Stimulated activated CD8-positive, alpha-beta memory T cell treated with anti-CD3 and anti-CD28 coated beads, Interleukin-15, amount 100 ng/mL, for 4 hours (primary cell): ENCODE measurements around the gene TRIO.

Experiments
- DNase-seq, 2 donors: peaks; one replicate each; pipeline ENCODE4 v3.0.0-alpha.2; 2020; ENCODE audit warnings: low read depth in 2 of 2

TRIO gene

GRCh38 chr5:14325369-14325768 is 182.2 kb downstream of the TRIO start:
- no peak for DNase-seq

- no peak for DNase-seq
Measured at GRCh38 chr5:14326035-14326903, 183.1 kb downstream of the TRIO start.

GRCh38 chr5:14327624-14328023 is 184.5 kb downstream of the TRIO start:
- DNase-seq, result no peak

- DNase-seq, result no peak
Measured at GRCh38 chr5:14328144-14328543, 185.0 kb downstream of the TRIO start.

DNA sequence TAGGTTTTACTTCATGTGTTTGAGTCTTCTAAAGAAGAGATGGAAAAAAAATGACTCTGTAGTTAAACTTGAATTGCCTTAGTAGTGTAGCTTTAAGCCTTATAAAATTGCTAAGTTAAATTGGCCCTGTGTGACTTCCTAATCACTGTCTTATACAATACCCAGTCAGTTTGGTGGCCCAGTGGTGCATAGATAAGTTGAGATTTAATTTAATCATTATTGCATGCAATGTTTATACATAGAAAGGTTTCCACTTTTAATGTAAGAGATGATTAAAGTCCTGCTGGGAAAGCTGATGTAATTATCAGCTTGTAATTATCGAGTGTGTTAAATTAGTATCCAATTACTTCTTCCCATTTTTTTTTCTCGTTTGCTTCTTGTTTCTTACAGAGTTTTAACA is 187.1 kb downstream of the TRIO start:
- no peak for DNase-seq

DNA sequence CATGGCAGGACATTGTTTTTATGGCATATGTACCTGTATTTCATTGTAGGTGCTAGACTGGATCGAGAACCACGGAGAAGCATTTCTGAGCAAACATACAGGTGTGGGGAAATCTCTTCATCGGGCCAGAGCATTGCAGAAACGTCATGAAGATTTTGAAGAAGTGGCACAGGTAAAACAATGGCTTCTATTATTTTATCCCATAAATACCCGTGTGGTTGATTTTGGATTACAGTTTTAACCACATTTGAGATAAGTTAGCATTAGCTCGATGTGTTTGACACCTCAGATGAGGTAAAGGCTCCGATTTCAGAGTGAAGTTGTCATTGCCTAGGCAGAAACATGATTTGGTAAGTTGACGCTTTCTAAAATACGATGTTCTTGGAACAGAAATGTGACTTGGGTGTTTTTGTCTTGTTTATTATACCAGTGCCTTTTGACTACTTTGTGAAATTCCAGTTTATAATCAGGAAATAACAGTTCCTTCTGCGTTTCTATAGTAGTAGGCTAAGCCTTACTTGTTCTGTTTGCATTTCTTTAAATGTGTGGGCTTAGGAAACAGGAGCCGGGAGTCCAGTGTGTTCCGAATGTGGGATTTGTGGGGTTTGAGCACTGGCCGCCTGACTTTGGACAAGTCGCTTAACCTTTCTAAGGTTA is 187.7 kb downstream of the TRIO start:
- no peak for DNase-seq

DNA sequence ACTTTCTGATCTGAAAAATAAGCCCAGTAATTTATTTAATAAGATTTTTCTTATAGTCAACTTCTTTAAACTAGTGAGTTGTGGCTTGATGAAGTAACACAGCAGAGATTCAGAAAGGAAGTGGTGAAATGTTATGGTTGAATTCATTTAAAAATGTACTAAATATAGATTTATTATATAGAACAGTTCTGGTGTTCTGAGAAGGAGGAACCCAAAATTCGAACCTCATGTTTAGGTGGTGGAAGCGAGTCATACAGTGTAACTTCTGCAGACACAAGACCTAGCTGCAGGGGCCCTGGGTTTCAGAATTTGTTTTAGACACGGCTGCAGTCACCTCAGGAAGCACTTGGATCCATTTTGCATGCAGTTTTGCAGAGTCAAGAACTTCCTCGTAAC is 188.2 kb downstream of the TRIO start:
- no peak for DNase-seq

GRCh38 chr5:14332038-14332631 is 189.0 kb downstream of the TRIO start:
- no peak for DNase-seq

DNA sequence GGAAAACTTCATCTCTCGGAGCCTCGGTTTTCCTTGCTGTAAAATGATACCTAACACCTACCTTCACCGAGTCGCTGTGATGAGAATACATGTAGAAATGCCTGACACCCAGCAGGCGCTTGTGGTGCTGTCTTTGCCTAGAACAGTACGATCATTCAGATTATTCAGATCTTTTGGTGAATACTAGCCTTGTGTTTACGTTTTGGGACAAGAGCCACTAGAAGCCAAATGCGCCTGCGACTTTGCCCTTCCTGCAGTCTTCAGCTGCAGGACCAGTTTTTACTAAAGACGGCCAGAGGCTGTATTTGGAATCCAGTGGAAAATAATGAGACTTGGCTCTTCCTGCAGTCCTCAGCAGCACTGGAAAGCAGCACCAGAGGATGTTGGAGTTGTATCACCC is 189.6 kb downstream of the TRIO start:
- no peak for DNase-seq

DNA sequence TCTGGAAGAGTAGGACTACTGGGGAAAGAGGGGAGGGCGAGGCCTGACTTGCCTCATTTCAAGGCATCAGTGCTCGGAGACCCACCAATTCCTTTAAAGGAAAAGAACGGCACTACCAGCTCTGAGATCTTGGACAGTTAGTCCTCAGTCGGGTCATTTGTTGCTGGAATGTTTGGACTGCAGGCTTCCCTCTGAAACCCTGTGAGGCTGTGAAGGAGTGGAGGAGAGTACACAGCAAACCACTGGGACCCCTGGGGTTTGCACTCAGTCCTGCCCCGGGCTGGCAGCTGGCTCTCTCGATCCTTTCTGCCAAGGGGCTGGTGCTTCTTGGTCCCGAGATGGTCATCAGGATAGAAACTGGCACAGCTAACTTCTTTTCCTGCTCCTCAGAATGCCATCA is 194.5 kb downstream of the TRIO start:
- DNase-seq, result no peak

DNA sequence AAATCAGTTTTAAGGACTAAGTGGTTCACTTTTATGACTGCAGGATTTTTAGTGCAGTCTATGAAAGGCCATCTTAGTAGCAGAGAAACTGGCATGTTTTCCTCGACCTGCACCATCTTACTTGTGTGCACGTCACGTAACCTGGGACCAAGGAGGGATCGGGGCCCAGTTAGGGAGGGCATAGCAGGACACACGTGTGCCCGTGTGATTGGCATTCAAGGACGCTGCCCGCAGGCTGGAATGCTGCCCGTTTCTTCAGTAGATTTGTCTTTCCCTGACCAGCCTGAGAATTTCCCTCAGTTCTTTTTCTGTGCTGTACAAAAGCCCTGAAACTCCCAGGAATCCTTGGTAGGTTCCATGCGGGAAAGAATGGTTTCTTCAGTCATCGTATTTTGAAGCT is 196.3 kb downstream of the TRIO start:
- no peak for DNase-seq

DNA sequence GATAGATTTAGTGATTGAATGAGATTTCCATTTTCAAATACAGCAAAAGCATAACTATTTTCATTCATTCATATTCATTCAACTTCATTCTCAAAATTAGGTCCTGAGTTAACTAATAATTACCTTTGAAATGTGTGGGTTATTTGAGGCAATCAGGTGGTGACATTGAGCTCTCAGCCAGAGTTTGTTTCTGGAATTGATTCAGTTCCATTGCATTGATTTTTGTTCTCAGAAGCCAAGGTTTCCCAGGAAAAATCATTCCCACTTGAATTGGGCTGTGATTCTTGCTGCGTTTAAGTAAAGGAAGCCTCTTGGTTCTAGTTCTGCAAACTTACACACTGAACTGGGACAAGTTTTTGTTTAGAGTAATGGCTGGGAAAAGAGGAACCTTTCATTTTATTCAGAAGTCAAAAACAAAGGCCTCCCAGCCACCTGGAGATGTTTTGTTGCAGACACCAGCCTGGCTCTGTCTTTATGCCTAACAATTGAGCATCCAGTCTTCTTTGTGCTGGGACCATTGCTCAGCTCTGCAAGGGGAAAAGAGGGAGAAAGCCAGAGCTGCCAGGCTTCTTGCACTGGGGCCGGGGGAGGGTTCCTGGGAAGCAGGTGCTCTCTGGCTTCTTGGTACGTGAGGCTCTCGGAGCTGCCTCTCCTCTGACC is 198.6 kb downstream of the TRIO start:
- no peak for DNase-seq

GRCh38 chr5:14342306-14342705 is 199.2 kb downstream of the TRIO start:
- no peak for DNase-seq

DNA sequence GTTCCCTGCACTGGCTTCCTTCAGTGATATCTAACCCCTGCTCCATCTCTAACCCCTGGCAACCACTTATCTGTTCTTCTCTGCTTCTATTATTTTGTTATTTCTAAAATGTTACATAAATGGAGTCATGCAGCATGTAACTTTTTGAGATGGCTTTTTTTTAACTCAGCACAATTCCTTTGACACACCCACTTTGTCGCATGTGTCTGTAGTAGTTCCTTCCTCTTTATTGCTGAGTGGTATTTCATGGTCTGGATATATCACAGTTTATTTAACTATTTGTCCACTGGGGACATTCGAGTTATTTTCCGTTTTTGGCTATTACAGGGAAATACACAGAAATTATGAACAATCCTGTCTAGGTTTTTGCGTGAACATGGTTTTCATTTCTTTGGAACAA is 200.2 kb downstream of the TRIO start:
- DNase-seq, result no peak

DNA sequence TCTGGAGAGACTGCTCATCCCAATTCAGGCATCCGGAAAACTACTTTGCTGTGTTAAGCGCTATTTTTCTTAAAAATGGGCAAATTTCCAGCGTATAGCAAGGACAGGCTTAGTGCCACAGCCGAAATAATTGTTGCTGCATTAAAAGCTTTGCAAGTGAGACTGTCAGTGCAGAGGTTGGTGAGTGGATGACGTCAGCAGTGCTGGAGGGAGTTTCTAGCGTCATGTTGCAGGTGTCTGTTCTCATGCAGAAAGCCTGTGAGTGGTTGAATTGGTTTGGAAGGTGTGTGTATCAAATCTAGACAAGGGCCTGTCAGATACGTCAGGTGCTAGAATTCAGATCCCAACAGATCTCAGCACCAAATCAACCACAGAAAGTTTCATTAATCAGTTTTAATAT is 204.4 kb downstream of the TRIO start:
- DNase-seq, result no peak

DNA sequence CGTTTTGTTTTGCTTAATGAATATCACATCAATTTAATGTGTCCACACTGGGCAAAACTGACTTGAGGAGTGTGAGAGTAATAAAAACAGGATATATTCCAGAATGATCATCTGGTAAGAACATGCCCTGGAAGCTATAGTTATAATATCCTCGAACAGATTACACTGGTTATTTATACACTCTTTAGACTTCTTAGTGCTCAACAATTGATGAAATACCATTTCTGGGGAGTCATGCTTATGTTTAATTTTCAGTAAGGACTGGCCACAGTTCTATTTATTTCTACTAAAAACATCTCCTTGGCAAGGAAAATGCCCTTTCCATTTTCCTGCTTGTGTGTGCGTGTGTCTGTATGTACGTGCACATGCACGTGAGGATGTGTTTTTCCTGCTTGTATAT is 205.0 kb downstream of the TRIO start:
- no peak for DNase-seq

GRCh38 chr5:14349029-14349428 is 205.9 kb downstream of the TRIO start:
- DNase-seq, result no peak

- DNase-seq, result no peak
Measured at GRCh38 chr5:14351086-14351661, 208.0 kb downstream of the TRIO start.

GRCh38 chr5:14351845-14352712 is 208.9 kb downstream of the TRIO start:
- DNase-seq, result peak; percentile 7 to 26

DNA sequence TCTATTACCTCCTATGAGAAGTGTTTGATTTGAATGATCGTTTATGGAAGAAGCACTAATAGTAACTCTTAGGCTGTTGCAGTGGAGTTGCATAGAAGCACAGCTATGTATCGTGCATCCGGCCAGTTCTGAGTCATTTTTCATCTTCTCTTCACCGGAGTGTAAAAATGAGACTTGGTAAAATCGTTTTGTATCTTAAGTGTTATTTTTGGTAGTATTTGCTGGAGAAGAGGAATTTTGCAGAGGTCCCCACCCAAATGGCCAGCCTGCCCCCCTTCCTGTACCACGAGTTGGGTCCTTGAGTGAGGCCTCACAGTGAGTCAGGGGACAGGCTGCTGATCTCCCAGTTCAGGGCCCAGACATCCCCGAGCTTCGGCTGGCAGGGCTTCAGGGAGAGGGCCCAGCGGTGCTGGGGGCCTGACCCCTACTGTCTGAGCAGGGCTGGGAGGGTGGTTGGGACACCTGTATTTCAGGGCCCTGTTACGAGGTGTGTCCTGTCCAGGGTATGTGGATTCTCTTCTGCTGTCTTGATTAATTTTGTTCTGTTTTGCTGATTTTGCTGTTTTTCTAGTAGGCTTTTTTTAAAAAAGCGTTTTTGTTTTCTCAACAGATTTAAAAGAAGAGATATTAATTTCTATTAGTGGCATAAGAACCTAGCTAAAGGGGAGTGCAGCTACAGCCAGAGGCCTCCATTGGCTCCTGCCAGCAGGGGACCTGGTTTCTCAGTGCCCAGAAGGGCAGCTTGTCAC is 210.8 kb downstream of the TRIO start:
- DNase-seq, result no peak
